Keratinocyte (primary cell): ENCODE measurements around the gene SLC25A19. TPM values are rescaled to one million over a fixed set of nuclear protein-coding genes. Genes with fewer than 3 reads are reported as not detected.

Source experiments
- DNase-seq: peaks from one replicate; pipeline ENCODE4 v3.0.0-alpha.2; 2011; ENCODE audit warnings: low read depth, missing footprints, low spot score
- FAIRE-seq: peaks from 2 replicates; lab custom pipeline; 2011; peaks lifted over from hg19 to GRCh38; lab: Jason Lieb, UNC
- H2AFZ ChIP-seq: 2 replicates; pipeline ENCODE4 v1.6.0; 2012; ENCODE audit warnings: low read length, control low read depth, inconsistent platforms; ENCODE audit not compliant: control insufficient read depth
- H3K27ac ChIP-seq: 2 replicates; pipeline ENCODE4 v1.5.1; 2011; ENCODE audit warnings: low read length; ENCODE audit not compliant: control insufficient read depth, insufficient read depth
- H3K27me3 ChIP-seq: 3 replicates; pipeline ENCODE4 v1.6.0; 2011; ENCODE audit warnings: low read length; ENCODE audit not compliant: control insufficient read depth, insufficient read depth; ENCODE audit errors: extremely low read depth
- H3K36me3 ChIP-seq, 2 experiments: 2 replicates in 1 of 2; 3 replicates in 1 of 2; pipeline ENCODE4 v1.5.1; 2011; ENCODE audit warnings: low read length in 2 of 2, mild to moderate bottlenecking in 1 of 2; ENCODE audit not compliant: control insufficient read depth in 2 of 2, insufficient read depth in 2 of 2; ENCODE audit errors: extremely low read depth in 1 of 2
- H3K4me1 ChIP-seq: 3 replicates; pipeline ENCODE4 v1.5.1; 2011; ENCODE audit warnings: low read length; ENCODE audit not compliant: control insufficient read depth, insufficient read depth; ENCODE audit errors: extremely low read depth
- H3K4me2 ChIP-seq: 3 replicates; pipeline ENCODE4 v1.6.0; 2011; ENCODE audit warnings: low read depth, low read length; ENCODE audit not compliant: control insufficient read depth, insufficient read depth; ENCODE audit errors: extremely low read depth
- H3K4me3 ChIP-seq, 3 experiments: fragments of 200-600 bp in 1 of 3; sonication (generic) in 1 of 3; 2 replicates in 2 of 3; 3 replicates in 1 of 3; pipeline ENCODE4 v1.5.1; 2011 to 2016; ENCODE audit warnings: low read length in 3 of 3, mild to moderate bottlenecking in 3 of 3, control low read depth in 2 of 3, inconsistent platforms in 1 of 3, low read depth in 1 of 3, mixed read lengths in 1 of 3, mixed run types in 1 of 3, moderate library complexity in 1 of 3; ENCODE audit not compliant: control insufficient read depth in 2 of 3, insufficient read depth in 2 of 3; ENCODE audit errors: extremely low read depth in 1 of 3
- H3K79me2 ChIP-seq: 2 replicates; pipeline ENCODE4 v1.6.0; 2012; ENCODE audit warnings: low read length; ENCODE audit not compliant: control insufficient read depth, insufficient read depth
- H3K9ac ChIP-seq: 3 replicates; pipeline ENCODE4 v1.6.0; 2011; ENCODE audit warnings: low read length; ENCODE audit not compliant: control insufficient read depth, insufficient read depth; ENCODE audit errors: extremely low read depth
- H3K9me1 ChIP-seq: 3 replicates; pipeline ENCODE4 v1.6.0; 2011; ENCODE audit warnings: low read length; ENCODE audit not compliant: control insufficient read depth, insufficient read depth; ENCODE audit errors: extremely low read depth
- H3K9me3 ChIP-seq: 2 replicates; pipeline ENCODE4 v1.5.1; 2012; ENCODE audit warnings: low read depth, low read length; ENCODE audit not compliant: control insufficient read depth
- H4K20me1 ChIP-seq: 3 replicates; pipeline ENCODE4 v1.6.0; 2011; ENCODE audit warnings: low read length; ENCODE audit not compliant: control insufficient read depth, insufficient read depth; ENCODE audit errors: extremely low read depth
- EZH2 ChIP-seq: IDR thresholded peaks from one replicate; pipeline ENCODE4 v1.6.1; 2012; ENCODE audit warnings: inconsistent platforms, mild to moderate bottlenecking, low read length, moderate library complexity
- dilution Hi-C: fragments of 300-500 bp; cut with MboI; formaldehyde crosslinking; loops from one replicate; pipeline ENCODE4 v1.7.0; 2020; ENCODE audit warnings: low sequenced_read_pairs; ENCODE audit not compliant: extremely low pct_ligation_motif_present
- polyA plus RNA-seq, 5 experiments: library from polyadenylated mRNA; depleted of rRNA in 3 of 5; stranded (reverse) in 3 of 5; stranded (forward) in 1 of 5; unstranded in 1 of 5; fragments of >200 nt; gene quantifications; 1 replicate in 1 of 5; 2 replicates in 3 of 5; 3 replicates in 1 of 5; pipeline versions ENCODE4 v1.2.1 to v1.2.3, GENCODE V29; 2011 to 2012; ENCODE audit warnings: missing spikeins in 2 of 5, low read depth in 1 of 5, low replicate concordance in 1 of 5
- TF ChIP-seq, protein P1 (sequence below), 3 experiments: IDR thresholded peaks in 1 of 3; conservative IDR thresholded peaks in 1 of 3; optimal IDR thresholded peaks in 1 of 3; 2 replicates in 2 of 3; 3 replicates in 1 of 3; pipeline versions ENCODE3 to v1.5.1; 2011; ENCODE audit warnings: low read length in 3 of 3, mild to moderate bottlenecking in 3 of 3, moderate library complexity in 2 of 3, control low read depth in 1 of 3, inconsistent platforms in 1 of 3; ENCODE audit not compliant: insufficient read depth in 2 of 3; ENCODE audit errors: extremely low read depth in 1 of 3

The SLC25A19 gene
- polyA plus RNA-seq, 1 donor (not counting 4 experiments of a cell fraction or from before 2014, with no cell fraction given) = 7.0 TPM

DNA sequence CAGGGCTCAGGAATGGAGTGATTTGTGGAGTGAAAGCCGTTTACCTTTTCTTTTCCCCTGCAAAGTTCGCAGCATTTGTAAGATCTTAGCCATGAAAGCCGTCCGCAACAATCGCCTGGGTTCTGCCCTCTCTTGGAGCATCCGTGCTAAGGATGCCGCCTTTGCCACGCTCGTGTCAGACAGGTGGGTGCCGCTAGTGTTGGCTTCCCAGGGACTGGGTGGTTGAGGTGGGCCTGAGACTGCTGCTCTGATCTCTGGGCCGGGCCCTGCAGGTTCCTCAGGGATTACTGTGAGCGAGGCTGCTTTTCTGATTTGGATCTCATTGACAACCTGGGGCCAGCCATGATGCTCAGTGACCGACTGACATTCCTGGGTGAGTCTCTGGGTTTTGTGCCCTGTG, 56.4 kb downstream of the SLC25A19 start:
- Histone ChIP-seq H3K36me3 (peaks cover 48 to 64% of the 10 kb centered on the region in 2 experiments), H3K9me1 (no peaks in the 10 kb centered on the region), H3K9ac (no peak overlapping the region), H3K27me3 (no peaks in the 10 kb centered on the region), H3K4me2 (no peak overlapping the region), H3K4me1 (no peaks in the 10 kb centered on the region), H2AFZ (no peak overlapping the region), H4K20me1 (no peaks in the 10 kb centered on the region), H3K79me2 (no peaks in the 10 kb centered on the region), H3K4me3 (no peak overlapping the region), H3K27ac (no peak overlapping the region), H3K9me3 (no peaks in the 10 kb centered on the region)
- no peak for TF ChIP-seq EZH2
- TF ChIP-seq, protein P1, sequence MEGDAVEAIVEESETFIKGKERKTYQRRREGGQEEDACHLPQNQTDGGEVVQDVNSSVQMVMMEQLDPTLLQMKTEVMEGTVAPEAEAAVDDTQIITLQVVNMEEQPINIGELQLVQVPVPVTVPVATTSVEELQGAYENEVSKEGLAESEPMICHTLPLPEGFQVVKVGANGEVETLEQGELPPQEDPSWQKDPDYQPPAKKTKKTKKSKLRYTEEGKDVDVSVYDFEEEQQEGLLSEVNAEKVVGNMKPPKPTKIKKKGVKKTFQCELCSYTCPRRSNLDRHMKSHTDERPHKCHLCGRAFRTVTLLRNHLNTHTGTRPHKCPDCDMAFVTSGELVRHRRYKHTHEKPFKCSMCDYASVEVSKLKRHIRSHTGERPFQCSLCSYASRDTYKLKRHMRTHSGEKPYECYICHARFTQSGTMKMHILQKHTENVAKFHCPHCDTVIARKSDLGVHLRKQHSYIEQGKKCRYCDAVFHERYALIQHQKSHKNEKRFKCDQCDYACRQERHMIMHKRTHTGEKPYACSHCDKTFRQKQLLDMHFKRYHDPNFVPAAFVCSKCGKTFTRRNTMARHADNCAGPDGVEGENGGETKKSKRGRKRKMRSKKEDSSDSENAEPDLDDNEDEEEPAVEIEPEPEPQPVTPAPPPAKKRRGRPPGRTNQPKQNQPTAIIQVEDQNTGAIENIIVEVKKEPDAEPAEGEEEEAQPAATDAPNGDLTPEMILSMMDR (optimal IDR thresholded peaks at IDR 0.05 in 1 of 3, IDR thresholded peaks at IDR 0.05 in 1 of 3, conservative IDR thresholded peaks at IDR 0.05 in 1 of 3; ENCODE audit: extremely low read depth in 1 of 3, insufficient read depth in 2 of 3, low read length in 3 of 3) = no peak
- no peak for DNase-seq
- FAIRE-seq = no peak
- dilution Hi-C loops = no loop called here

DNA sequence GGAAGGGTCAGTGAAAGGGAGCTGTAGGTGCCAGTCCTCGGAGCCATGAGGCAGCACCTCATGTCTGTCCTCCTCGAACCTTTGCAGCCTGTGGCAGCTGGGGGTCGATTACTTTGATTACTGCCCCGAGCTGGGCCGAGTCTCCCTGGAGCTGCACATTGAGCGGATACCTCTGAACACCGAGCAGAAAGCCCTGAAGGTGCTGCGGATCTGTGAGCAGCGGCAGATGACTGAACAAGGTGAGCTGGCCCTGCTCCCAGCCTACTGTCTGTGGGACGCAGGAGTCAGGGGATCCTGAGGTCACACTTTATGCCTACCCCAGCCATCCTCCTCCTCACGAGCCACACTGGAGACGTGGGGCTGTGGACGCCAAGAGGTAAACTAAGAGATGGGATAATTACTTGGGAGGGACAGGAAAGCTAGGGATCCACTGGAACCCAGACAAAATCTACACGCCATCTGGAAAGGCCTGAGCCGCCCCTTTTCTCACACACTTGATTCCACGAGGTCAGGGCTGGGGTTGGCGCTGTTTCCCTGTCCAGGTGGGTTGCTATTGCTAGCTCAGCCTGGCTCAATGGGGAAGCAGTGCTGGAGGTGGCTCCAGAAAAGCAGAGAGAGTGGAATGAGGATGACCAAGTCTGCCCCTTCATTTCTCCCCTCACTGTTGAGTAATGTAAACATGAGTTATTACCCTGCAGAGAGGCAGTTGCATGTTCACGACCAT, 57.3 kb downstream of the SLC25A19 start:
- Histone ChIP-seq H4K20me1 (no peaks in the 10 kb centered on the region), H3K9ac (no peak overlapping the region), H3K9me3 (no peaks in the 10 kb centered on the region), H3K27ac (no peak overlapping the region), H3K4me1 (no peaks in the 10 kb centered on the region), H2AFZ (no peak overlapping the region), H3K9me1 (no peaks in the 10 kb centered on the region), H3K4me2 (no peak overlapping the region), H3K27me3 (no peaks in the 10 kb centered on the region), H3K79me2 (no peaks in the 10 kb centered on the region), H3K4me3 (no peak overlapping the region), H3K36me3 (peaks cover 42 to 59% of the 10 kb centered on the region in 2 experiments)
- DNase-seq (no peak), FAIRE-seq (no peak)
- dilution Hi-C loops = no loop called here
- no peak for TF ChIP-seq EZH2
- TF ChIP-seq, protein P1 (optimal IDR thresholded peaks at IDR 0.05 in 1 of 3, IDR thresholded peaks at IDR 0.05 in 1 of 3, conservative IDR thresholded peaks at IDR 0.05 in 1 of 3; ENCODE audit: extremely low read depth in 1 of 3, insufficient read depth in 2 of 3, low read length in 3 of 3) = no peak
